ENCODE measurements around the gene CORO7. TPM values are rescaled to one million over a fixed set of nuclear protein-coding genes. Genes with fewer than 3 reads are reported as not detected.
A peak's percentile ranks its signal among the peaks of the same experiment; 100 is the strongest.

CORO7 gene
- polyA plus RNA-seq, 1 experiment, result 13.8 TPM

DNA sequence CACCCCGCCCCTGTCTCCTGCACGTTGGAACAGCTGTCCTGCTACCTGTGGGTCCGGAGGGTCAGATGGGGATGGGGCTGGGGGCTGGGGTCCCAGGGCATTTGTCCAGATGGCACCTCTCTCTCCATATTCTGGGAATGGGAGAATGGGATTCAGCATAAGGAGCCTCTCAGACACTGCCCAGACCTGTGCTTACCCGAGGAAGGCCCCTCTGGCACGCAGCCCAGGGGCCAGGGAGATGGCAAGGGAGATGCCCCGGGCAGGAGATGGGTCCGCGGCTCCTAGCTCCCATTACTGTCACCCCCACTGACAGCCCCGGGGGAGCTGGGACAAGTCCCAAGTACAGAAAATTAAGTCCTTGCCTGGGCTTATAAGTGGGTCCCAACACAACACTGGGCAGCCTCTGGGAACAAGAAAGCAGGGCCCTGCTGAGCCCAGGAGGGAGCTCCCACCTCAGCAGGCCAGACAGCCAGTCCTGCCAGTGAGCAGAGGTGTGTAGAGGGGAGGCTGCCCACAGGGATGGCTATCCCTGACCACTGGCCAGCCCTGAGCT is 43.0 kb downstream of the CORO7 start:
- H3K27me3 ChIP-seq (ENCODE audit: control insufficient read depth, insufficient read depth, low read length), result no peaks in the 10 kb centered on the region
- peak overlapping the region; percentile 97 for H3K4me3 ChIP-seq (ENCODE audit: low read depth, low read length)
- CTCF ChIA-PET, result interaction anchor here (0.6 to 2.5 kb wide), 7 partner anchors 14 to 189 kb away, joined by 3 to 18 read pairs (median 5); partner anchors contain the start of gene TFAP4
- no peak for DNase-seq (ENCODE audit: low read depth)
- POLR2A ChIA-PET, result interaction anchor here (0.6 to 0.9 kb wide), 4 partner anchors 14 to 425 kb away, joined by 3 read pairs; no protein-coding TSS in a partner anchor
- H3K36me3 ChIP-seq (ENCODE audit: control insufficient read depth, insufficient read depth, low read length), result peaks cover 19% of the 10 kb centered on the region
- TF ChIP-seq, protein P1, sequence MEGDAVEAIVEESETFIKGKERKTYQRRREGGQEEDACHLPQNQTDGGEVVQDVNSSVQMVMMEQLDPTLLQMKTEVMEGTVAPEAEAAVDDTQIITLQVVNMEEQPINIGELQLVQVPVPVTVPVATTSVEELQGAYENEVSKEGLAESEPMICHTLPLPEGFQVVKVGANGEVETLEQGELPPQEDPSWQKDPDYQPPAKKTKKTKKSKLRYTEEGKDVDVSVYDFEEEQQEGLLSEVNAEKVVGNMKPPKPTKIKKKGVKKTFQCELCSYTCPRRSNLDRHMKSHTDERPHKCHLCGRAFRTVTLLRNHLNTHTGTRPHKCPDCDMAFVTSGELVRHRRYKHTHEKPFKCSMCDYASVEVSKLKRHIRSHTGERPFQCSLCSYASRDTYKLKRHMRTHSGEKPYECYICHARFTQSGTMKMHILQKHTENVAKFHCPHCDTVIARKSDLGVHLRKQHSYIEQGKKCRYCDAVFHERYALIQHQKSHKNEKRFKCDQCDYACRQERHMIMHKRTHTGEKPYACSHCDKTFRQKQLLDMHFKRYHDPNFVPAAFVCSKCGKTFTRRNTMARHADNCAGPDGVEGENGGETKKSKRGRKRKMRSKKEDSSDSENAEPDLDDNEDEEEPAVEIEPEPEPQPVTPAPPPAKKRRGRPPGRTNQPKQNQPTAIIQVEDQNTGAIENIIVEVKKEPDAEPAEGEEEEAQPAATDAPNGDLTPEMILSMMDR (IDR thresholded peaks at IDR 0.05; ENCODE audit: insufficient read depth, low read depth, low read length), result no peak

GRCh38 chr16:4372578-4373355 is 43.6 kb downstream of the CORO7 start:
- CTCF ChIA-PET, result interaction anchor here (0.6 to 2.5 kb wide), 7 partner anchors 13 to 189 kb away, joined by 3 to 18 read pairs (median 5); partner anchors contain the start of gene TFAP4
- H3K27me3 ChIP-seq (ENCODE audit: control insufficient read depth, insufficient read depth, low read length), result no peaks in the 10 kb centered on the region
- peaks cover 12% of the 10 kb centered on the region for H3K36me3 ChIP-seq (ENCODE audit: control insufficient read depth, insufficient read depth, low read length)
- POLR2A ChIA-PET, result interaction anchor here (0.6 to 0.9 kb wide), 4 partner anchors 13 to 424 kb away, joined by 3 read pairs; no protein-coding TSS in a partner anchor
- DNase-seq (ENCODE audit: low read depth), result no peak
- TF ChIP-seq, protein P1 (IDR thresholded peaks at IDR 0.05; ENCODE audit: insufficient read depth, low read depth, low read length), result no peak
- H3K4me3 ChIP-seq (ENCODE audit: low read depth, low read length), result peak overlapping the region; percentile 97

DNA sequence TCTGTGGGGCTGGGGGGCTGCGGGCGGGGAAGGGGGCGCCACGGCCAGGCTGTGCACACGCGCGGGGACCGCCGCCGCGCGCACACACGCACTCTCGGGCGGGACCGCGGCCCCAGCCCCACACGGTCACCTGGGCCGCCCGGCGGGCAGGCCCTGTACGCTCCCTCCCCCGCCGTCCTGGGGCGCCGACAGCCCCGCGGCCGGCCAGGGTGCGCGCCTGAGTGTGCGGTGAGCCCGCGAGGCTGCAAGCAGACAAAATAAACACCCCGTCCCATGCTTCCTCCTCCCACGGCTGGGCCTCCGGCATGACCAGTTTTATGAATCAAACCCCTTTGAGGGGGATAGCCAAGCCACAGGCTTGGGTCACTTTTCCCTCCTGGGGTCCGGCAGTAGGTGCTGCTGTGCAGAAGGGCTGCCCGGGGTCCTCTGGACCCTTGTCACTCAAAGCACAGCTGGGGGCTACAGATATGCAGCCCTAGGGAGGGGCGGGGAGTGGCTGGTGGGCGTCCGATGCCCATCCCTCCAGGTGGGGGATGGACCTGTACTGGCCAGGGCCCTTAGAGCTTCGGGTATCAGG is 44.3 kb downstream of the CORO7 start:
- TF ChIP-seq, protein P1 (IDR thresholded peaks at IDR 0.05; ENCODE audit: insufficient read depth, low read depth, low read length), result no peak
- CTCF ChIA-PET, result interaction anchor here (2.2 kb wide), 1 partner anchor 31 kb away, joined by 18 read pairs; no protein-coding TSS in a partner anchor
- H3K27me3 ChIP-seq (ENCODE audit: control insufficient read depth, insufficient read depth, low read length), result no peaks in the 10 kb centered on the region
- peak overlapping the region; percentile 97 for H3K4me3 ChIP-seq (ENCODE audit: low read depth, low read length)
- POLR2A ChIA-PET, result no interaction called here
- peaks cover 8% of the 10 kb centered on the region for H3K36me3 ChIP-seq (ENCODE audit: control insufficient read depth, insufficient read depth, low read length)
- no peak for DNase-seq (ENCODE audit: low read depth)

- Histone ChIP-seq H3K4me3 (ENCODE audit: low read depth, low read length) (peak within 1 kb of the TSS; percentile 97), H3K36me3 (ENCODE audit: control insufficient read depth, insufficient read depth, low read length) (peaks cover 7% of the 10 kb centered on the region), H3K27me3 (ENCODE audit: control insufficient read depth, insufficient read depth, low read length) (no peaks in the 10 kb centered on the region)
- TF ChIP-seq, protein P1 (IDR thresholded peaks at IDR 0.05; ENCODE audit: insufficient read depth, low read depth, low read length), result no peak
- no peak for DNase-seq (ENCODE audit: low read depth)
- ChIA-PET CTCF (interaction anchor here (1.3 to 8.4 kb wide), 4 partner anchors 12 to 98 kb away, joined by 4 to 86 read pairs (median 26); no protein-coding TSS in a partner anchor), POLR2A (no interaction called here)
Observed at GRCh38 chr16:4371357-4372000, 44.9 kb downstream of the CORO7 start, which contains the start of gene VASN. TSS of gene VASN (plus strand) at chr16:4371848. CDS start at chr16:4380878, 9,030 bp downstream.
